GM18499 (cell line): Measurements from ENCODE around the gene SLC6A1.

Experiments used
- ATAC-seq: cut with Tn5 transposase; IDR thresholded peaks from one replicate; pipeline ENCODE4 v1.9.1; 2021; ENCODE audit warnings: moderate number of reproducible peaks; ENCODE audit not compliant: insufficient read depth, unreplicated experiment

The SLC6A1 gene

DNA sequence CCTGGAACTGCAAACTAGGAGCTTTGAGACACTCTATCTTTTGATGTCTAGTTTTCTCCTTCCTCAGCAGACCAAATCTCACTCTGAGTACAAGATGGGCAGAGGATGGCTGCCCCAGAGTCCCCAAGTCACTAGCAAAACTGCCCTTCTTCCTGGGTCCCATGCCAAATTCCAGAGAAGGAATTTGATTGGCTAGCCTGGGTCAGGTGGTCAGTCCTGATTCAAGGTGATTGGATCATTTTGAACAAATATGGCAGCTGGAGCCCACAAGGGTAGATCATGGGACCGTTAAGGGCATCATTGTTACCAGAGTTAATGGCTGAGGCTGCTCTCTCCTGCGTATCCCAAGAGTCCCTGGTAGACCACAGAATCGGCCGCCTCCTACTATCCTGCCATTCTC lies 21.7 kb downstream of the SLC6A1 start:
- no peak for ATAC-seq

DNA sequence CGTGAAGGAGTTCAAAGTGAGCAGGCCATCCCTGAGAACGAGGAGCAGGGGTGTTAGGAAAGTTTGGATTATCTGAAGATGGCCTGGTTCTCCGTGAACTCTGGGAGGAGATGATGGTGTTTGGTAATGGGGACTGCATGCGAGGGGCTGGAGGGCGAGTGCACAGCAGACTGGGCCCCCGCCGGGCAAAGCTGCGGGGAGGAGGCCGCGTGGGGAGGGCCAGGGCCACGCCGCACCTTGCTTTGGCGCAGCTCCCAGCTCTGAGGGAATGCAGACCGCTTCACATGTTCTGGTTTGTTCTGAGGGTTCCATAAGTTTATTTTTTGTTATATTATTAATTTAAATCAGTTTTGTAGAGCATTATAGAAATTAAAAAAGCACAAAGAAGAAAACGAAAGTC lies 22.2 kb downstream of the SLC6A1 start:
- ATAC-seq: no peak

DNA sequence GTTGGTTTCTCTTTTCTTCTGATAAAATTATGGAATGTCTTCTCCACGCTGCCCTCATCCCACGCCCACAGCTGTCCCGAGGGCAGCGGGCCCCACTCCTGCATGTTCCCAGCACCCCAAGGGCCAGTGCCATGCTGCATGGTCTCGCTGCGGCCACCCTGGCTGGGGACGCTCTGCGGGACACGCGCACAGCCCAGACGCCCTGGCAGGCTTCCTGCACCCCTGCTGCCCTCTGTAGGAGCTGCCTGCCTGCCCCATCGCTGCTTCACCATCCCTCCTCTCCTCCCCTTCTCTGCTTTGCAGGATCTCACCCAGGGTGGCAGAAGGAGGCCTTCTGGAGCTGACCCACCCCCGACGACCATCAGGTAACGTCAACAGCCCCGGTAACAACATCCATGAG lies 22.8 kb downstream of the SLC6A1 start:
- no peak for ATAC-seq

DNA sequence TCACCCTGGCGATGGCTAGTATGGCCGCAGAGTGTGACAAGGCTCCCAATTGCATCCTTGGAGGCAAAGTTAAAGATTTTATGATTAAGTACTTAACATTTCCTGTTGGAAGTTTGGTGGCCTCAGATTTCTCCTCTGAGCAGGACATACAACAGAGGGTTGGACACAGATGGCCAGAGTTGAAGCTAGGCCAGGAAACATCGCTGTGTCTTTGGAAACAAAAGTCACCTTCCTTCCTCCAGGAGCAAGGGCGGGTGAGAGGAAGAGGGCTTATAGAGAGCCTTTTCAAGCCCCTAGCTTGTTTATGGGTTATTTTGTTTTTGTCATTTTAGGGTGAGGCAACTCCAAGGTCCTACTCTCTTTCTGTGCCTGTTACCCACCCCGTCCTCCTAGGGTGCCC lies 24.2 kb downstream of the SLC6A1 start:
- ATAC-seq: no peak

DNA sequence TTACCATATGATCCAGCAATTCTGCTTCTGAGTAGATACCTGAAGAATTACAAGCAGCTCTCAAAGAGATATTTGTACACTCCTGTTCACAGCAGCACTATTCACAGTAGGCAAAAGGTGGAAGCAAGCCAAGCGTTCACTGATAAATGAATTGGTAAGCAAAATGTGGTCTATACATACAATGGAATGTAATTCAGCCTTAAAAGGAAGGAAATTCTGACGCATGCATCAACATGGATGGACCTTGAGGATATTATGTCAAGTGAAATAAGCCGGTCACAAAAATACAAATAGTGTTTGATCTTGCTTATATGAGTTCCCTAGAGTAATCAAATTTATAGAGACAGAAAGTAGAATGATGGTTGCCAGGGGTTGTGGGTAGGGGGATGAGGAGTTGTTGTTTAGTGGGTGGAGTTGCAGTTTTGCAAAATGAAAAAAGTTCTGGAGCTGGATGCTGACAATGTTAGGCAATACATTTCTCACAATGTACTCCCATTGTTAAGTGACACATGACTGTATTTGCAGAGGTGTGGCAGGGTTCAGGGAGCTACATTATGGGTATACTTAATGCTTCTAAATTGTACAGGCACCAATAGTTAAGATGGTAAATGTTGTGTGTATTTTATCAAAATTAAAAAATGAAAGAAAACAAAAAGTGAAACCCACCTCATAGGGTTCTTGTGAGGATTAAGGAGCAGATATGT lies 26.7 kb downstream of the SLC6A1 start:
- no peak for ATAC-seq

DNA sequence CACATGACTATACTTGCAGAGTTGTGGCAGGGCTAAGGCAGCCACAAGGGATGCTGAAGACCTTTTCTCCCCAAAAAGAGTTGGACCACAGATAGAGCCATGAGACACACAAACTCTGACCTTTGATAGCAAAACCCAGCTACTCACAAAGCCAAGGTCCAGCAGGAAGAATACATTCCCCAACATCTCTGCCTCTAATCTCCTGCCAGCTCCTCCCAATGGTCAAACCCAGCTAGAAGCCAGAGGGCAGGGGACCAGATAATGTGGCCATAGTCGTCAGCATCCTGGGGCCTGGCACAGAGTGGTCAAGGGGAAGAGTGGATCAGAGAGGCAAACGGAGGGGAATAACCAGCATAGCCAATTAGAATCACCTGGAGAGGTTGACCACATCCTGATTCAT lies 28.2 kb downstream of the SLC6A1 start:
- ATAC-seq: no peak

DNA sequence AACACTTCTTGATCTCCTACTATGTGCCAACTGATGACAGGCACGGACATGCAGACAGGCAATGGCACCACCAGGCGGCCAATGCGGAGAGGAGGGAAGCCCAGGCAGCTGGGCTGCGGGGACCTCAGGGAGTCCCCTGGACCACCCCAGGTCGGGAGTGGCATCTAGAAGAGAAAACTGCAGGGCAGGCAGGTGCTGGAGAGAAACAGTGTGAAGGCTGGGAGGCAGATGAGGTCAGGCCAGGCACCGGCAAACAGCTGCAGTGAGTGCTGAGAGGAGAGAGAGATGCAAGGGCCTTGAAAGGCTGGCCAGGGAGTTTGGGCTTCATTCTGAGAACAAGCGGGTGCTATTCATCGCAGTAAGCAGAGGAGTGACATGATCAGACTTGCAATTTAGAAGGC lies 29.1 kb downstream of the SLC6A1 start:
- ATAC-seq: no peak

DNA sequence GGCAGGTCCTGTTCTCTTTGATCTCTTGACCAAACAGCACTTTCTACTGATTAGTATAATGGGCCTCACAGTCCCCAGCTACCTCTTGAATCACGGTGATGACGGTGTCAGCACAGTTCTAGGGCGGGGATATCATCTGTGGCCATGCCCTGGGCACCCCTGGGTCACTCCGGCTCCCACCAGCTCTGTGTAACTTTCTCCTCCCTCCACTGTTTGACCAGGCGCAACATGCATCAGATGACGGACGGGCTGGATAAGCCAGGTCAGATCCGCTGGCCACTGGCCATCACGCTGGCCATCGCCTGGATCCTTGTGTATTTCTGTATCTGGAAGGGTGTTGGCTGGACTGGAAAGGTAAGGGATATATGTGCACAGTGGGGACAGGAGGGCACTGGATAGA lies 29.6 kb downstream of the SLC6A1 start:
- ATAC-seq: no peak

DNA sequence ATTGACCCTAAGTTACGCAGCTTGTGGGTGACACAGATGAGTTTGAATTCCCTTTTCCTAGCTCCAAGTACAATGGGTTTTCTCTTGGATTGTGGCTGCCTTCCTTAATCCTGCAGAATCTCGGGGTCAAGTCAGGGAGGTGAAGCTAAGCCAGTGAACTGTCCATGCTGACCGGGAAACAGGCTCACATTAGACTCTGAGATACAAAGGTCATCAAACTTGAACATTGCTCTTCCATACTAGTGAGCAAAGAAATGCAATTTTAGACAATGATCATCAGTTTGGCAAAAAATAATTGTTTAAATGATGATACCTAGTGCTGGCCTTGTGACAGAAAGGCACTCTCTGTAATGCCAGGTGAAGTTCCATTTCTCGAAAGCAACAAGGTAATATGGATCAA lies 31.6 kb downstream of the SLC6A1 start:
- ATAC-seq: no peak

DNA sequence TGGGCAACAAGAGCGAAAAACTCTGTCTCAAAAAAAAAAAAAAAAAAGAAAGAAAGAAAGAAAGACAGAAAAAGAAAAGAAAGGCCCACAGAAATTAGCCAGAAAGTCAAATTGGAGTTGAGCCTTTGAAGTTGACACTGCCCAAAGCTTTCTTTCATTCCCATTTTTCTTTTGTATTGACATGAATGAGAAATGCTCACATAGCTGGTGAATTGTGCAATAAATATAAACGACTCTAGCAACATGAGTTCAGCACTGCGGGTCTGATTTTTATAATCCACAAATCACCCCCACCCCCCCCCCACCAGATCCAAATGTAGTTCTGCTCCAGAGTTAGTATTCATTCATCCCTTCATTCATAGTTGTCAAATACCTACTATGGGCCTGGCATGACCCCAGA lies 37.4 kb downstream of the SLC6A1 start:
- no peak for ATAC-seq

DNA sequence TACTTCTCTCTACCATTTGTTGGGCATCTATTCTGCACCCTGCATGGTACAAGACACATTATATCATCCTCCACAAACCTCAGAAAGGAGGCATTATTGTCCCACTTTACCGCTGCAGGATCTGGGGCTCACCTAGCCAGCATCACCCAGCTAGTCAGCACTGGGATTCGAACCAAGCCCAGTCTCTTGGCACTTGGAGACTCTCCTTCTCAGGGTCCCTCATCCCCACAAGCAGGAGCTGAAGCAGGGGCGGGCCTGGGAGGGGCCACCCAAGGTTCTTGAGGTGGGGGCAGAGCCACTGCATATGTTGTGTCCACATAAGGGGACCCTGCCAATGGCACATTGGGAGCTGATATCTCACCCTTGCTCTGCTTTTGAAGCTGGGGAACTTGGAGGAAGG lies 41.3 kb downstream of the SLC6A1 start:
- no peak for ATAC-seq

DNA sequence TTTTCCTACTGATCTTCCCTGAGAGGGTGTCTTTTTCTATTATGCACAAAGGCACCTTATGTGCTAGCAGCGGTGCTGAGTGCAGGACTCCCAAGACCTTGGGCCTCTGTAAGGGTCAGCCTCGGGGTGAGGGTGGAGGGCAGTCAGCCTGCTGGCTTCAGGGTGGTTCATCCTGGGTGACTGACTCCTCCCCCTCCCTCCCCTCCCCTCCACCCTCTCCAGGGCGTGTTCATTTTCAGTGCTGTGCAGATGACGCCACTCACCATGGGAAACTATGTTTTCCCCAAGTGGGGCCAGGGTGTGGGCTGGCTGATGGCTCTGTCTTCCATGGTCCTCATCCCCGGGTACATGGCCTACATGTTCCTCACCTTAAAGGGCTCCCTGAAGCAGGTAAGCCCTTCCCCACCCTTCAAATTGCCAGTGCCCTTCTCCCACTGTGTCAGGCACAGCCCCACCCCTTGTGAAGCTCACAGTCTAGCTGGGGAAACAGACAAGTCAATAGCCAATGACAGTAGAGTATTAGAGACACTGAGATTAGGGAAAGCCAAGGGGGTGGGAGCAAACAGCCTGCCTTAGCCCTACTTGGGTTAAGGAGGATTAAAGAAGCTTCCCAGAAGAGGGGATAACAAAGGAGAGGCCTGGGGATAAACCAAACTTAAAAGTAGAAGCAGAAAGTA lies 41.9 kb downstream of the SLC6A1 start:
- ATAC-seq: no peak

DNA sequence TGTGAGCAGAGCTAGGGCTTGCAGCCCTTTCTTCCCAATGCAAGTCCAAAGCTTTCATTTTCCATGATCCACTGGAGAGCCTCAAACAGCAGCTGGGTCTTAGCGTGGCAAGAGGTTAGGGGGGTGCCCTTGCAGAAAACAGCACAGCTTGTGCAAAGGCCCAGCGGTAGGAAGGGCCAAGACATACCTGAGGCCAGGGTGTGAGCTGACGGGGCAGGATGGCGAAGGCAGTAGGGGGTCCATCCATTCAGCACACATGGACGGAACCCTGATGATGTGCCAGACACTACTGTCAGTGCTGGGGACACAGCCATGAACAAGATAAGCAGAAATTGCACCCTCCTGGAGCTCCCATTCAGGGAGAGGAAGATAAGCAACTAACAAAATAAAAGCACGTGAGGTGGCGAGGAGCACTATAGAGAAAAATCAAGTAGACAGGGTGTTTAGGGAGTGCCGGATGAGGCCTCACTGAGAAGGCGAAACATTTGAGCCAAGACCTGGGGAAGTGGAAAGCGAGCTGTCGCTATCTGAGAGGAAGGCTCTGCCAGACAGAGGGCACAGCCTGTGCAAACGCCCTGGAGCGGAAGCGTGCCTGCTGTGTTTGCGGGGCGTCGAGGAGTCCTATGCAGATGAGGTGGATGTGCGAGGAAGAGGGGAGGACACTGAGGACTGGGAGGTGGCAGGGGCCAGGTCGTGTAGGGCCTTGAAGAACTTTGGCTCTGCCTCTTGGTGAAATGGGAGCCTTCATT lies 43.4 kb downstream of the SLC6A1 start:
- no peak for ATAC-seq

DNA sequence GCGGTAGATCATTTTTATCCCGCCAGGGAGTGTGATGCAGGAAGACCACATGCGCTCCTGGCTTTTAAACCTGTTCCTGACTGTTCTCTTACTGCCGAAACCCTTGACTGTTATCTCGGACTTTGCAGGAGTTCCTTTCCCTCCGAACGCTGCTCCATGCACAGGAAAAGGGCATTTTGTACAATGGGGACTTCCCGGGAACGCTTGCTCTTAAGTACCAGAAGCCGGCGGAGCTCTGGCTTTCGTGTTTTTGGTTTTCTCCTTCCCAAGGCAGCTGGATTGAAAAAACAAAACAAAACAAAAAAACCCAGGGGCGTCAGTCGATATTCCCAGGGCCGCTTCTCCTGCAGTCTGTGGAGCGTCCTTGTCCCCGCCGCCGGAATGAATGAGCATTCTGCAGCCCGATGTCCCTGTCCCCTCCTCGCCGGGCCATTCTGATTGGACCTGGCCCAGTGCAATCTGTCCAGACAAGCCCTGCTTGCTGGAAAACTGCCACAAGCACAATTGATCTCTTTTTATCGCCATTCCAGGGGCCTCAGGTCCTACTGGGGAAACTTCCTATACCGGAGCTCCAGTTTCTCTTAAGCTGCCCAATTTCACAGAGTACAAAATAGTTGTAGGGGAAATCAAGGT lies 44.8 kb downstream of the SLC6A1 start:
- no peak for ATAC-seq

DNA sequence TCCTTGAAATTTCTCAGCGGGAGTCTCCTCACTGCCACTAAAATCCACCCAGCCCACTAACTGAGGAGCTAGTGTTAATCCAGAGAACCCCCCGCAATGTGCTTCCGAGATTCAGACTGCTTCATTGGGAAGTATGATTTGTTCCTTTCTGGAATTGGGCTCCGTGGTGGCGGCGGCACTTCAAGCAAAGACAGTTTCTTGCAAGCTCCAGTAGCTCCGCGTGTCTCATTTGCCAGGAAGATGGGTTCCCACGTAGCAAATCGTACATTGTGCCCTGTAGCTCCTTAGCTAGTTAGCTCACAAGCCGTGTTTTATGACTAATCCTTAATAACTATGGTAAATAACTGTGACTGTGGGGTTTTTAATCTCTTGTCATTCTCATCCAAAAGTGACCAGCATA lies 45.4 kb downstream of the SLC6A1 start:
- ATAC-seq: no peak

DNA sequence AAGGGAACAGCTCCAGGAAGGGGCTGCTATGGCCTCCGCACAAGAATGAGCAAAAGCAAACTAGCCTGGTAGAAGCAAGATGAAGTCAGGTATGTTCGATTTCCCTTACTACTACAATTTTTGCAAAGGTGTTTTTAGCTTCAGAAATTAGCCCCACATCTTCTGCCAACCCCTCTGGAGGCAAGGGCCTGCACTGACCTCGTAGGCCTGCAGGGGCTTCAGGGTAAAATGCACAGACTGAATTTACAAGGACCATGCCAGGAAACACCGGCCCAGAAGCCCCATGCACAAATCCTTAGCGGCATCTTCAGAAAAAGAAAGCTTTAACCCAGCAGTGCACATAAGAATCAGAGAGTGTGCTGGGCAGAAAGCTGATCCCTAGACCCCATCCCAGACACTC lies 53.0 kb downstream of the SLC6A1 start:
- no peak for ATAC-seq

DNA sequence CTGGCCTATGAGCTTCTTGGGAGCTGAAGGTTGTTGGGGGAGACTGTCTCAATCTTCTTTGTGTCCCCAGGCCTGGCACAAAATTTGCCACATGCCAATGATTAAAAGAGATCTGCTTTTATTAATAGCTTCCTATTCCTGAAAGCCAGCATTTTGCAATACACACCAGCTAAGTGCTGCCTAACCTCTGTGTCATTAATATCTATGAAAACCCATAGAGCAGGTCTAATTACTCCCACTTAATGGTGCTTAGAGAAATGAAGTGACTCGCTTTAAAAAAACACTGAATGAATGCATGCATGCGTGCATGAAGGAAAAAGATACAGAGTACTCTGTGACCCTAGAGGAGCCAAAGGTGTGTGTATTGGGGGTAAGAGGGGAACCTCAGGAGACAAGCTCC lies 55.0 kb downstream of the SLC6A1 start:
- ATAC-seq: no peak

DNA sequence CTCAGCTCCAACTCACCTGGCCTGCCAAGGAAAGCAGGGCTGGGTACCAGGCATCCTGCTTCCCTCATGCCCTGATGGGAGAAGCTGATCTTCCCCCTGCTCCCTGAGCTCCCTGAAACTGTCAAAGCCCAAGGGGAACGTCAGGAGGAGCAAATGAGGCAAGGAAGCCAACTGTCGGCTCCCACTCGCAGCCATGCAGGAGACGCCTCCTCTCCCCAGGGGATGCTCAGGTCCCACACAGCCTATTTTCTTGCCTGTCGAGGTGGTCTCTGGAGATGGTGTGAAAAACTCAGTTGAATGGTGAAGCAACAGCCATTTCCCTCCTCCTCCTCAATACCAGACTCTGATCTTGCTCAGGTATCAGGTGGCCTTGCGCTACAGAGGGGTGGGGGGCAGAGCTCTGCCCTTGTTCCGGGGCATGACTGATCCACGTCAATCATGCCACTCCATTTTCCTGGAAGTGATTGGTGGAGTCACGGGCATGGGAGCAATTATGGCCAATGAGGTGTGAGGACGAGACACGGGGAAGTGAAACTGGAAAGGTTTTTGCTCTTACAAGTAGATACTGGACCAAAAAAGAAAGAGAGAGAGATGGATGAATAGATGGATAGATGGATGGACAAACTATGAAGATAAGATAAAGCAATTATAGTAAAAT lies 58.2 kb downstream of the SLC6A1 start:
- no peak for ATAC-seq

DNA sequence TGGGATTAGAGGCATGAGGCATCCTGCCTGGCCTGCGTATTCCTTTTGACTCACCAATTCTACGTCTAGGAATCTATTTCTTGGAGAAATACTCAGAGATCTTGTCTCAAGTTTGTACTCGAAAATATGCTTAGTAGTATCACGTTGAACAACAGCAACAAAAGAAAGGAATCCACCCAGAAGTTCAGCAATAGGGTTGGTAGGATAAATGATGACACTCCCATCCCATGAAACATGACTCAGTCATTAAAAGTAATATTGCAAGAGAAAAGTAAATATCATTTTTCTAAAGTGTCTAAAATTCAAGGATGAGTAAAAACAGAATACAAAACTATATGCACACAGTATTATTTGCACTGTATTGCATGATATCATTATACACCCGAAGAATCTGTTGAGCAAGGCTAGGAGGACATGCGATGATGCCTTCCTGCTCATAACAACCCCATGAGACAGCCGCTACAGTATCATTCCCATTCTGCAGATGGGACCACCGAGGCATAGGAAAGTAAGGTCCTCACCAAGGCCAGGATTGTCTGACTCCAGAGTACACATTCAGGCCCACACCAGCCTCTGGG lies 61.5 kb downstream of the SLC6A1 start:
- no peak for ATAC-seq

DNA sequence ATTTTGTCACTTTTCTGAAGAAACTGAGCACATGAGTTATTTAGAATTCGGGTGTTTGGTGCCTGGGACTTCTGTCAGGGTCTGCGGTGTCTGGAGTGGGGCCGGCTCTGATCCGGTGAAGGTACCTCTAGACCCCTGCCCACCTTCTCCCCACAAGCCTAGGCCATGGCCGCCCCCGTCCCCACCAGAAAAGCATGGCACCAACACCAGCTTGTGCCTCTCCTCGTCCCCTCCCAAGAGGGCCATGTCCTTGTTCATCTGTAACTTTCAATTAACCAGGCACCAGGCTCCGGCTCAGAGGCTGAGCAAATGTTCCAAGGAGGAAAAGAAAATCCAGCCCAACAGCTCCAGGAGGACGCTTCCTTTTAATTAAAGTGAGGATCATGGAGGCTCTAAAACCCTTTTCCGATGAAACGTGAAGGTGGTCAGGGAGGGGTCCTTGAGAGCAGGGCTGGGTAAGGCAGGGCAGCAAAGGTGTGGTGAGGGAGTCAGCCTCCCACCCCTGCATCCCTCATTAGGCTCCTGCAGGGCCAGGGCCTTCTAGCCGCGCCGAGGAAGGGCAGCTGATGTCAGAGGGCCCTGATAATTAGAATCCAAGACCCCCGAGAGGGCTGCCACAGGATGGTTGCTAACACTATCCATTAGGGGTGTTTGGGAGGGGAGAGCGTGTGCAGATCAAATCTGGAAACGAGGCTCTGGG lies 62.3 kb downstream of the SLC6A1 start:
- ATAC-seq: no peak
